ENCODE results near the gene CYFIP2.

Gene CYFIP2

DNA sequence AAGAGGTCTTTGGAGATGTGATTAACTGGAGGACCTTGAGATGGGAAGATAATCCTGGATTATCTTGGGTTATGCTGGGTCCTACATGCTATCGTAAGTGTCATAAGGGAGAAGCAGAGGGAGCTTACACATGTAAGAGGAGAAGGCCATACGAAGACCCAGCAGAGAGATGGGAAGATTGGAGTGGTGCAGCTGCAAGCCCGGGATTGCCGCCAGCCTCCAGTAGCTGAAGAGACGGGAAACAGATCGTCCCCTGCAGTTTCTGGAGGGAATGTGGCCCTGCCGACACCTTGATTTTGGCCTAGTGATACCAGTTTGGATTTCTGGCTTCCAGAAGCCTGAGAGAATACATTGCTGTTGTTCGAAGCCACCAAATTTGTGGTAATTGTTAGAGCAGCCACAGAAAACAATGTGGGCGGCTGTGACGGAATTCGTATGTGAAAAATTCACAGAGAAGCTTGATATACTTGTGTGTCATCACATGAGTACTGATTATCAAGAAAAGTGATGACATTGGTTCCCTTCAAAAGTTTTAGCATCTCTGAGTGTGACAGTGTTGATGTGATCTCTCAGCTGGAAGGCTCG lies 86.9 kb downstream of the CYFIP2 start:
- DNase-seq: peak in 3 of 58 donors; percentile 8 to 36 (median 12)

GRCh38 chr5:157354800-157355199 lies 88.9 kb downstream of the CYFIP2 start:
- DNase-seq: no peak

DNA sequence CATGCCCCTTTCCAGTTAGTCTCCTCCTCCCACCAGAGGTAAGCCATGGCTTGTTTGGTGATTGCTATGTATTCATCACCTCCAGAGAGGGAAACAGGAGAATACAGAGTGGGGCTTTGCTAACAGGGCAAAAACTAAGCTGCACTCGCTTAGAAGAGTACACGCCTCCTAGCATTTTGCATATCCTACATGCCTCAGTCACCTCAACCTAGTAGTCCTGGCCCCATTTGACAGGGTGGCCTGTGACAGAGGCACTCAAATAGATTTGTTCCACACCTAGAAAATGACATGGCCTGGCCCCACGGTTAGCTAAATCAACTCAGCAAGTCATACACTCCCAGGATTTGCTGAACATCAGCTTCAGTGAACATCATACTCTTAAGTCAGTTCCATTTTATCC lies 90.7 kb downstream of the CYFIP2 start:
- no peak for DNase-seq

DNA sequence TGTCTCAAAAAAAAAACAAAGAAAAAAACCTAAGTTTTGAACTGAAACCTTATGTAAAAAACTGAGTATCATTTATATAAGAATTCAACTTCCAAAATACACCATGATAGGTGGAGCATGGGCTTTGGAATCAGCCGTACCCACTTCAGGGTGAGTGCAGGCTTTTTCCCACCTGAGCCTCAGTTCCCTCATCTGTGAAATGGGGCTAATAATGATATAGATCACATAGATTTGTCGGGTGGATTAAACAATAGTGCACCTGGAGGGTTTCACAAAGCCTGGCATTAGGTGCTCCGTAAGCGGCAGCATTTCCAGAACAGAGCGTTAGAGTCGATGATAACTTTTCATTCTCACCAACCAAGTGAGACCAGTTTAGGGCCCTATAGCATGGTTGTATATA lies 91.9 kb downstream of the CYFIP2 start:
- DNase-seq: no peak

DNA sequence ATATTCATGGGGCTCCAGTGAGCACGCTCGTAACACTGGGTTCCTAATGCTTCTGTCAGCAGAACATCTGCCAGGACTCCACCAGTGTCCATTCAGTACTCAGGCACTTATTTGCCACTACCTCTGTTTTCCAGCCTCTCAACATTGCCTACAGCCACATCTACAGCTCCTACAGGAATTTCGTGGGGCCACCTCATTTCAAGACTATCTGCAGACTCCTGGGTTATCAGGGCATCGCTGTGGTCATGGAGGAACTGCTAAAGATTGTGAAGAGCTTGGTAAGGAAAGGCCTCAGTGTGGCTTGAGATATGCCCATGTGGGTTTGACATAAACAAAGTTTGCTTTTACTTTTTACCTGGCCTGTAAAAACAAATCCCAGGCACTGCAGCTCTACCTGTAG lies 92.9 kb downstream of the CYFIP2 start:
- DNase-seq: no peak

GRCh38 chr5:157359356-157360055 lies 93.6 kb downstream of the CYFIP2 start:
- DNase-seq: no peak

- no peak for DNase-seq
These were observed 96.1 kb downstream of the CYFIP2 start for GRCh38 chr5:157362012-157362411.

- no peak for DNase-seq
These were observed 96.6 kb downstream of the CYFIP2 start for GRCh38 chr5:157362502-157362901.

- no peak for DNase-seq
These were observed 97.1 kb downstream of the CYFIP2 start for GRCh38 chr5:157362982-157363381.

- no peak for DNase-seq
These were observed 99.8 kb downstream of the CYFIP2 start for GRCh38 chr5:157365732-157366131.

GRCh38 chr5:157366741-157367674 lies 101.1 kb downstream of the CYFIP2 start:
- peak in 4 of 58 donors; percentile 10 to 26 (median 12) for DNase-seq

DNA sequence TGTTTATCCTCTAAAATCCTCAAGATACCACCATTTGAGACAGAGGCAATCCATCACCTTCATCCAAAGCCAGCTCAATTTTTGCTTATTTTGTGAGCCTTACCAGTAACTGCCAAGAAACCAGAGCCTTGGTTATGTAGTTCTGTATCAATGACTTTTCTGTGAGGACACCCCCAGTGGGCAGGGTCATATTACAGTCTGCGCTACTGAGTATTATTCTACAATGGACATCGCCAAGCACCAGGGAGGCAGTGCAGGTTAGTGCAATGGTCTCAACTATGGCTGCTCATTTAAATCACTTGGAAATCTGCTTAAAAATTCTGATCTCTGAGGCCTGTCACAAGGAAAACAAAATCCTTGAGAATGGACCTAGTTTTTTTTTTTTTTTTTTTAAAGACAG lies 103.6 kb downstream of the CYFIP2 start:
- DNase-seq: no peak

GRCh38 chr5:157370967-157371366 lies 105.0 kb downstream of the CYFIP2 start:
- DNase-seq: no peak

GRCh38 chr5:157371655-157372471 lies 105.9 kb downstream of the CYFIP2 start:
- DNase-seq: no peak

GRCh38 chr5:157372472-157372822 lies 106.5 kb downstream of the CYFIP2 start:
- no peak for DNase-seq

GRCh38 chr5:157378509-157378908 lies 112.6 kb downstream of the CYFIP2 start:
- DNase-seq: no peak

GRCh38 chr5:157379983-157380382 lies 114.1 kb downstream of the CYFIP2 start:
- DNase-seq: no peak

DNA sequence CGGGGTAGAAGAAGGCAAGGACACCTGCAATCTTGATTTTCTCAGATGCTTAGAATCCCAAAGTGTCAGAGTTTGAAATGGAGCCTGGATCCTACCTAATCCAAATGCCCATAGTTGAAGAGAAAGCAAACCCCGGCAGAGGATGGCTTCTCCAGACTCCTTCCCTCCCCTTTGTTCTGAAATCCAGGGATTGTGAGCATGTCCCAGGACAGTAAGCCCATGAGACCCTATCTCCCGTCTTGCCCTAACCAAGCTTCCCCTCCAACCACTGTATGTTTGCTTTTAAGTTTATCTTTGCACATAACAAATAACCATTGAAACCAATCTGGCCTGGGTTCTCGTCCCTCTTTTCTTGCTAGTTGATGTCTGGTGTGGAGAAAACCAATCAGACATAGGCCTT lies 115.8 kb downstream of the CYFIP2 start:
- DNase-seq: no peak

- DNase-seq: no peak
These were observed 117.3 kb downstream of the CYFIP2 start for GRCh38 chr5:157382996-157383800.

- DNase-seq: peak in 13 of 58 donors; percentile 7 to 48 (median 15)
These were observed 119.2 kb downstream of the CYFIP2 start for GRCh38 chr5:157384971-157385709.

All from anterior cingulate cortex (tissue), 58 donors.